Stomach (tissue), 9 donors: ENCODE measurements around the gene AMPD1. TPM values are rescaled to one million over a fixed set of nuclear protein-coding genes. Genes with fewer than 3 reads are reported as not detected.

Experiments
- DNase-seq, 2 donors: peaks; one replicate each; pipeline versions ENCODE4 v3.0.0 to v3.0.0-alpha.2; 2013 to 2019
- H3K27ac ChIP-seq, 5 donors: fragments of 200-600 bp in 4 of 5; sonication (generic) in 4 of 5; one replicate each; pipeline ENCODE4 v1.5.1; 2013 to 2019; ENCODE audit warnings: mild to moderate bottlenecking in 1 of 5, moderate library complexity in 1 of 5
- H3K27me3 ChIP-seq, 3 donors: fragments of 200-600 bp; sonication (generic); one replicate each; pipeline ENCODE4 v1.5.1; 2017 to 2019; ENCODE audit warnings: mixed run types in 1 of 3
- H3K36me3 ChIP-seq, 4 donors: fragments of 200-600 bp; sonication (generic); 1 replicate in 3 of 4; 2 replicates in 1 of 4; pipeline ENCODE4 v1.5.1; 2016 to 2019
- H3K4me1 ChIP-seq, 4 donors: fragments of 200-600 bp; sonication (generic); one replicate each; pipeline ENCODE4 v1.5.1; 2016 to 2019
- H3K4me3 ChIP-seq, 4 donors: fragments of 200-600 bp; sonication (generic) in 3 of 4; one replicate each; pipeline ENCODE4 v1.5.1; 2016 to 2019; ENCODE audit warnings: mild to moderate bottlenecking in 1 of 4
- H3K9me3 ChIP-seq, 4 donors: fragments of 200-600 bp; sonication (generic); one replicate each; pipeline ENCODE4 v1.5.1; 2016 to 2019
- CTCF ChIP-seq, 7 experiments: fragments of 450-650 bp in 4 of 7; fragments of 200-600 bp in 3 of 7; sonication (generic) in 3 of 7; IDR thresholded peaks; one replicate each; pipeline ENCODE4 v1.5.1; 2016 to 2019; ENCODE audit warnings: antibody characterized with exemption in 7 of 7, control low read depth in 2 of 7, mild to moderate bottlenecking in 1 of 7
- EP300 ChIP-seq: sonication (generic); formaldehyde crosslinking; IDR thresholded peaks from one replicate; pipeline ENCODE4 v1.6.1; 2017; ENCODE audit warnings: antibody characterized with exemption
- POLR2A ChIP-seq, 4 donors: fragments of 450-650 bp; IDR thresholded peaks; one replicate each; pipeline ENCODE4 v1.6.1; 2016; ENCODE audit warnings: antibody characterized with exemption in 4 of 4, control low read depth in 2 of 4, mild to moderate bottlenecking in 1 of 4, moderate library complexity in 1 of 4
- POLR2AphosphoS5 ChIP-seq, 3 donors: sonication (generic); formaldehyde crosslinking; IDR thresholded peaks; one replicate each; pipeline ENCODE4 v1.6.1; 2016; ENCODE audit warnings: antibody characterized with exemption in 3 of 3
- WGBS, 5 donors: extraction: QIAGEN DNeasy Blood & Tissue Kit in 3 of 5; methylation state at CpG; one replicate each; pipeline versions ENCODE4 v1.1.5 to v1.1.7; 2013 to 2018; 5-methylcytosine and 5-hydroxymethylcytosine counted together
- intact Hi-C: fragments of 100-400 bp; cut with DNase I; formaldehyde crosslinking; loops from one replicate; pipeline ENCODE4 v1.15.1; 2023; ENCODE audit warnings: low total_unique reads
- polyA plus RNA-seq, 3 donors: library from polyadenylated mRNA; stranded (reverse); fragments of 200-250 nt; gene quantifications; one replicate each; pipeline ENCODE4 v1.2.3, GENCODE V29; 2013
- total RNA-seq, 5 donors: library from RNA; depleted of rRNA; stranded (reverse); fragments of >200 nt; gene quantifications; one replicate each; pipeline versions ENCODE4 v1.1.0 to v1.2.3, GENCODE V29; 2014 to 2016
- donor health status: healthy with polysubstance abuse.
- donor health status: Bipolar disorder and iron deficiency.
- donor health status: healthy.

Gene AMPD1
- total and polyA plus RNA-seq, 8 donors: 0.62 TPM; not detected in 7

GRCh38 chr1:114710360-114710759 lies 15.0 kb upstream of the AMPD1 start:
- intact Hi-C loops: no loop called here
- no peak overlapping the region for H3K4me3 ChIP-seq
- peaks cover 41 to 91% (median 86%) of the 10 kb centered on the region in 4 donors for H3K36me3 ChIP-seq
- DNase-seq: no peak
- H3K27me3 ChIP-seq: no peaks in the 10 kb centered on the region
- TF ChIP-seq CTCF (IDR thresholded peaks at IDR 0.05) (no peak), EP300 (no peak), POLR2A (IDR thresholded peaks at IDR 0.05) (no peak), POLR2AphosphoS5 (IDR thresholded peaks at IDR 0.05) (no peak)
- H3K4me1 ChIP-seq: peaks cover 6 to 20% (median 13%) of the 10 kb centered on the region in 4 donors
- 94 to 100% (median 97%) methylated on average over 3 of the region's 3 CpGs for WGBS, 5 donors
- H3K27ac ChIP-seq: no peak overlapping the region
- H3K9me3 ChIP-seq: no peaks in the 10 kb centered on the region

- peaks cover 28 to 82% (median 76%) of the 10 kb centered on the region in 4 donors for H3K36me3 ChIP-seq
These were observed 12.3 kb upstream of the AMPD1 start for GRCh38 chr1:114707604-114708003.

GRCh38 chr1:114703242-114703641 lies 7.9 kb upstream of the AMPD1 start:
- Histone ChIP-seq H3K36me3 (peaks cover 15 to 41% (median 35%) of the 10 kb centered on the region in 4 donors), H3K27ac (no peak overlapping the region), H3K4me3 (no peak overlapping the region), H3K27me3 (no peaks in the 10 kb centered on the region), H3K9me3 (no peaks in the 10 kb centered on the region), H3K4me1 (no peaks in the 10 kb centered on the region)
- TF ChIP-seq EP300 (no peak), POLR2A (IDR thresholded peaks at IDR 0.05) (no peak), POLR2AphosphoS5 (IDR thresholded peaks at IDR 0.05) (no peak), CTCF (IDR thresholded peaks at IDR 0.05) (no peak)
- intact Hi-C loops: no loop called here
- DNase-seq: no peak
- 83 to 100% (median 98%) methylated on average over 1 of the region's 1 CpG for WGBS, 5 donors

More at GRCh38 chr1:114707604-114708003, 12.3 kb upstream of the AMPD1 start:
- no peaks in the 10 kb centered on the region for H3K4me1 ChIP-seq
- 85 to 92% (median 90%) methylated on average over 2 of the region's 2 CpGs for WGBS, 5 donors
- H3K9me3 ChIP-seq: no peaks in the 10 kb centered on the region
- DNase-seq: no peak
- intact Hi-C loops: no loop called here
- TF ChIP-seq CTCF (IDR thresholded peaks at IDR 0.05) (no peak), EP300 (no peak), POLR2AphosphoS5 (IDR thresholded peaks at IDR 0.05) (no peak), POLR2A (IDR thresholded peaks at IDR 0.05) (no peak)
- H3K27me3 ChIP-seq: no peaks in the 10 kb centered on the region
- no peak overlapping the region for H3K27ac ChIP-seq
- no peak overlapping the region for H3K4me3 ChIP-seq

GRCh38 chr1:114702737-114703136 lies 7.4 kb upstream of the AMPD1 start:
- 88 to 94% (median 89%) methylated on average over 5 of the region's 5 CpGs for WGBS, 5 donors
- TF ChIP-seq POLR2AphosphoS5 (IDR thresholded peaks at IDR 0.05) (no peak), EP300 (no peak), POLR2A (IDR thresholded peaks at IDR 0.05) (no peak), CTCF (IDR thresholded peaks at IDR 0.05) (no peak)
- Histone ChIP-seq H3K4me1 (no peaks in the 10 kb centered on the region), H3K4me3 (no peak overlapping the region), H3K9me3 (no peaks in the 10 kb centered on the region), H3K27me3 (no peaks in the 10 kb centered on the region), H3K36me3 (peaks cover 9 to 36% (median 30%) of the 10 kb centered on the region in 4 donors), H3K27ac (no peak overlapping the region)
- DNase-seq: no peak
- intact Hi-C loops: no loop called here
